SK-N-SH (cell line): Measurements from ENCODE around the gene NANOS2. TPM values are rescaled to one million over a fixed set of nuclear protein-coding genes. Genes with fewer than 3 reads are reported as not detected.

Experiments used
- CTCF ChIA-PET: fragments of 300-600, 350-600 bp; formaldehyde crosslinking; extraction: SDS; loops from one replicate; lab custom pipeline; 2021; lab: Yijun Ruan, JAX
- POLR2A ChIA-PET: fragments of 350-600 bp; sonication (Branson Sonifier 250); formaldehyde crosslinking; extraction: SDS; loops from one replicate; lab custom pipeline; 2020; ENCODE audit warnings: antibody characterized with exemption, inconsistent platforms; lab: Yijun Ruan, JAX
- DNase-seq: peaks from one replicate; pipeline ENCODE4 v3.0.0; 2012
- H2AFZ ChIP-seq: fragments of 200-600 bp; sonication (generic); 2 replicates; pipeline ENCODE4 v1.8.1; 2016; ENCODE audit warnings: antibody characterized with exemption, mild to moderate bottlenecking, low read depth
- H3F3A ChIP-seq: fragments of 200-600 bp; sonication (generic); replicated peaks from 2 replicates; pipeline ENCODE3; 2016; ENCODE audit warnings: antibody characterized with exemption, mild to moderate bottlenecking; ENCODE audit not compliant: insufficient read depth
- H3K27ac ChIP-seq, 2 experiments: fragments of 200-500 bp in 1 of 2; fragments of 200-600 bp in 1 of 2; sonication (Bioruptor generic) in 1 of 2; sonication (generic), shearing (Covaris generic) in 1 of 2; 2 replicates each; pipeline versions ENCODE4 v1.5.1 to v1.6.1; 2014 to 2016; ENCODE audit warnings: low read depth in 2 of 2, inconsistent platforms in 1 of 2, low read length in 1 of 2, mild to moderate bottlenecking in 1 of 2, mixed read lengths in 1 of 2
- H3K27me3 ChIP-seq: fragments of 200-600 bp; sonication (generic), shearing (Covaris generic); 2 replicates; pipeline ENCODE4 v1.6.1; 2016; ENCODE audit warnings: mixed run types; ENCODE audit not compliant: insufficient read depth
- H3K36me3 ChIP-seq, 2 experiments: fragments of 200-500 bp in 1 of 2; fragments of 200-600 bp in 1 of 2; sonication (Bioruptor generic) in 1 of 2; sonication (generic) in 1 of 2; replicated peaks in 1 of 2; 2 replicates each; pipeline versions ENCODE3 to v1.5.1; 2014 to 2016; ENCODE audit warnings: low read length in 1 of 2, mild to moderate bottlenecking in 1 of 2; ENCODE audit not compliant: insufficient read depth in 2 of 2, control insufficient read depth in 1 of 2
- H3K4me1 ChIP-seq, 2 experiments: fragments of 200-500 bp in 1 of 2; fragments of 200-600 bp in 1 of 2; sonication (Bioruptor generic) in 1 of 2; sonication (generic), shearing (Covaris generic) in 1 of 2; 2 replicates each; pipeline versions ENCODE4 v1.5.1 to v1.6.1; 2014 to 2016; ENCODE audit warnings: low read depth in 1 of 2, low read length in 1 of 2, mixed run types in 1 of 2; ENCODE audit not compliant: insufficient read depth in 2 of 2, control insufficient read depth in 1 of 2
- H3K4me2 ChIP-seq: fragments of 200-600 bp; sonication (generic), shearing (Covaris generic); 2 replicates; pipeline ENCODE4 v1.6.1; 2017; ENCODE audit warnings: mixed run types
- H3K4me3 ChIP-seq, 2 experiments: fragments of 200-500 bp in 1 of 2; fragments of 200-600 bp in 1 of 2; sonication (Bioruptor generic) in 1 of 2; sonication (generic), shearing (Covaris generic) in 1 of 2; 2 replicates each; pipeline versions ENCODE4 v1.5.1 to v1.8.1; 2014 to 2016; ENCODE audit warnings: low read depth in 2 of 2, inconsistent platforms in 1 of 2, low read length in 1 of 2, mild to moderate bottlenecking in 1 of 2, mixed read lengths in 1 of 2, moderate library complexity in 1 of 2
- H3K79me2 ChIP-seq: fragments of 200-600 bp; sonication (generic); 2 replicates; pipeline ENCODE4 v1.8.1; 2017; ENCODE audit warnings: mild to moderate bottlenecking; ENCODE audit not compliant: insufficient read depth
- H3K9ac ChIP-seq: fragments of 200-600 bp; sonication (generic); 2 replicates; pipeline ENCODE4 v1.6.1; 2017; ENCODE audit warnings: mixed run types
- H3K9me2 ChIP-seq: fragments of 200-600 bp; sonication (generic); 2 replicates; pipeline ENCODE4 v1.6.1; 2017; ENCODE audit warnings: mixed run types
- H3K9me3 ChIP-seq: fragments of 200-600 bp; sonication (generic); 2 replicates; pipeline ENCODE4 v1.6.1; 2017; ENCODE audit warnings: mixed run types, mild to moderate bottlenecking, moderate library complexity
- H4K20me1 ChIP-seq: fragments of 200-600 bp; sonication (generic); 2 replicates; pipeline ENCODE4 v1.6.1; 2017; ENCODE audit warnings: mild to moderate bottlenecking, mixed run types; ENCODE audit not compliant: insufficient read depth
- EP300 ChIP-seq, 2 experiments: IDR thresholded peaks; 2 replicates each; pipeline versions ENCODE4 v1.4.0 to v1.6.1; 2012; ENCODE audit warnings: borderline replicate concordance in 1 of 2, low read depth in 1 of 2, low read length in 1 of 2
- FOXM1 ChIP-seq: IDR thresholded peaks from 2 replicates; pipeline ENCODE4 v1.4.0; 2012; ENCODE audit warnings: low read depth, mild to moderate bottlenecking
- GABPA ChIP-seq: IDR thresholded peaks from 2 replicates; pipeline ENCODE4 v1.4.0; 2012; ENCODE audit warnings: low read depth, mild to moderate bottlenecking
- GATA2 ChIP-seq: sonication (generic); formaldehyde crosslinking; IDR thresholded peaks from 2 replicates; pipeline ENCODE4 v1.5.0; 2020; ENCODE audit warnings: mild to moderate bottlenecking, missing genetic modification reagents
- IRF3 ChIP-seq: fragments of 150-350 bp; IDR thresholded peaks from 2 replicates; pipeline ENCODE4 v1.6.1; 2016; ENCODE audit warnings: mild to moderate bottlenecking, low read depth, low read length
- JUND ChIP-seq: IDR thresholded peaks from 2 replicates; pipeline ENCODE4 v1.4.0; 2012
- MAX ChIP-seq: IDR thresholded peaks from 2 replicates; pipeline ENCODE4 v1.4.0; 2012; ENCODE audit warnings: low read depth
- MEF2A ChIP-seq: IDR thresholded peaks from 2 replicates; pipeline ENCODE4 v1.4.0; 2012; ENCODE audit warnings: low read depth, borderline replicate concordance
- NFIC ChIP-seq: IDR thresholded peaks from 2 replicates; pipeline ENCODE4 v1.4.0; 2012; ENCODE audit warnings: borderline replicate concordance
- RAD21 ChIP-seq: IDR thresholded peaks from 2 replicates; pipeline ENCODE4 v1.6.1; 2012; ENCODE audit warnings: mild to moderate bottlenecking, low read length
- RCOR1 ChIP-seq: fragments of 150-350 bp; IDR thresholded peaks from 2 replicates; pipeline ENCODE4 v1.6.1; 2017; ENCODE audit warnings: antibody characterized with exemption, low read length
- RFX5 ChIP-seq: IDR thresholded peaks from 2 replicates; pipeline ENCODE4 v1.6.1; 2012; ENCODE audit warnings: mild to moderate bottlenecking, improper control_type of control experiment, low read length
- RXRA ChIP-seq: IDR thresholded peaks from 2 replicates; pipeline ENCODE4 v1.4.0; 2012; ENCODE audit warnings: low read depth, mild to moderate bottlenecking, borderline replicate concordance
- SIN3A ChIP-seq: IDR thresholded peaks from 2 replicates; pipeline ENCODE4 v1.6.1; 2012; ENCODE audit warnings: low read depth, mild to moderate bottlenecking, low read length, moderate library complexity, borderline replicate concordance
- SMC3 ChIP-seq: IDR thresholded peaks from 2 replicates; pipeline ENCODE4 v1.6.1; 2012; ENCODE audit warnings: low read depth, low read length, improper control_type of control experiment
- TAF1 ChIP-seq: IDR thresholded peaks from 2 replicates; pipeline ENCODE4 v1.6.1; 2012; ENCODE audit warnings: low read depth, mild to moderate bottlenecking, low read length, moderate library complexity, borderline replicate concordance
- TEAD4 ChIP-seq: IDR thresholded peaks from 2 replicates; pipeline ENCODE4 v1.4.0; 2012; ENCODE audit warnings: mild to moderate bottlenecking, borderline replicate concordance; ENCODE audit not compliant: insufficient read depth
- USF2 ChIP-seq: fragments of 150-350 bp; IDR thresholded peaks from 2 replicates; pipeline ENCODE4 v1.6.1; 2017; ENCODE audit warnings: antibody characterized with exemption, low read length, low read depth, borderline replicate concordance
- YY1 ChIP-seq: IDR thresholded peaks from 2 replicates; pipeline ENCODE4 v1.4.0; 2012; ENCODE audit warnings: low read depth, mild to moderate bottlenecking
- ZBTB33 ChIP-seq: IDR thresholded peaks from 2 replicates; pipeline ENCODE4 v1.4.0; 2012; ENCODE audit warnings: low read depth, borderline replicate concordance
- WGBS: methylation state at CpG from one replicate; pipeline ENCODE4 v1.1.6; 2017; ENCODE audit warnings: low lambda C conversion rate; 5-methylcytosine and 5-hydroxymethylcytosine counted together
- polyA plus RNA-seq, 3 experiments: library from polyadenylated mRNA; depleted of rRNA; stranded (reverse); fragments of >200 nt; gene quantifications; 2 replicates each; pipeline ENCODE4 v1.2.3, GENCODE V29; 2012

The NANOS2 gene
- polyA plus RNA-seq, 1 of the 3 experiments (the other 2 are of a cell fraction) = not detected

GRCh38 chr19:45878043-45878794, 36.4 kb downstream of the NANOS2 start:
- POLR2A ChIA-PET = no interaction called here

GRCh38 chr19:45876411-45877197, 38.0 kb downstream of the NANOS2 start:
- no peaks in the 10 kb centered on the region for H3K9me3 ChIP-seq
- 85% methylated on average over 39 of the region's 41 CpGs for WGBS
- no peaks in the 10 kb centered on the region for H3K27me3 ChIP-seq
- POLR2A ChIA-PET = no interaction called here
- H3K4me2 ChIP-seq = no peak overlapping the region
- H3K4me1 ChIP-seq = no peaks in the 10 kb centered on the region
- DNase-seq = peak; percentile 35
- CTCF ChIA-PET = interaction anchor here (0.8 kb wide), 1 partner anchor 140 kb away, joined by 3 read pairs; no protein-coding TSS in a partner anchor
- H3K4me3 ChIP-seq = no peak overlapping the region
- no peak overlapping the region for H3K9ac ChIP-seq
- H3K79me2 ChIP-seq = no peaks in the 10 kb centered on the region
- no peaks in the 10 kb centered on the region for H3K9me2 ChIP-seq
- peaks cover 0 to 2% of the 10 kb centered on the region in 2 experiments for H3K36me3 ChIP-seq
- no peaks in the 10 kb centered on the region for H3F3A ChIP-seq
- no peak overlapping the region for H2AFZ ChIP-seq
- no peak overlapping the region for H3K27ac ChIP-seq
- H4K20me1 ChIP-seq = no peaks in the 10 kb centered on the region
- TF ChIP-seq RFX5 (no peak), NFIC (no peak), ZBTB33 (no peak), IRF3 (no peak), MAX (no peak), RCOR1 (no peak), GABPA (no peak), RXRA (no peak), SMC3 (no peak), RAD21 (no peak), YY1 (no peak)

More at GRCh38 chr19:45878043-45878794, 36.4 kb downstream of the NANOS2 start:
- H2AFZ ChIP-seq = no peak overlapping the region
- peaks cover 0 to 14% of the 10 kb centered on the region in 2 experiments for H3K36me3 ChIP-seq
- H3K27ac ChIP-seq = no peak overlapping the region
- peaks cover 6% of the 10 kb centered on the region; the same call in 1 of the 2 replicates for H3K79me2 ChIP-seq
- DNase-seq = no peak
- H3K4me1 ChIP-seq = peaks cover 3 to 16% of the 10 kb centered on the region in 2 experiments; a peak in 1 of 4 replicates
- no peak for TF ChIP-seq JUND
- no peak for TF ChIP-seq FOXM1
- TF ChIP-seq USF2 = no peak
- no peak for TF ChIP-seq IRF3
- TF ChIP-seq GATA2 = no peak
- TF ChIP-seq TAF1 = no peak
- no peak for TF ChIP-seq SMC3
- TF ChIP-seq TEAD4 = no peak
- no peak for TF ChIP-seq EP300 (IDR thresholded peaks at IDR 0.05; ENCODE audit: borderline replicate concordance in 1 of 2, low read depth in 1 of 2, low read length in 1 of 2)
- no peak for TF ChIP-seq SIN3A
- no peak for TF ChIP-seq GABPA
- TF ChIP-seq MEF2A = no peak
- TF ChIP-seq, all 33 proteins: peak for 0
- CTCF ChIA-PET = interaction anchor here (8.7 to 9.9 kb wide), 2 partner anchors 10 to 62 kb away, joined by 121 to 130 read pairs; partner anchors contain the start of genes FOXA3, RSPH6A and SYMPK
- H3K27me3 ChIP-seq = no peaks in the 10 kb centered on the region
- H3F3A ChIP-seq = peaks cover 3% of the 10 kb centered on the region
- H4K20me1 ChIP-seq = peaks cover 15% of the 10 kb centered on the region
- H3K9ac ChIP-seq = no peak overlapping the region
- H3K4me2 ChIP-seq = no peak overlapping the region
- H3K9me2 ChIP-seq = no peaks in the 10 kb centered on the region
- H3K9me3 ChIP-seq = no peaks in the 10 kb centered on the region
- H3K4me3 ChIP-seq = no peak overlapping the region
- 73% methylated on average over 10 of the region's 11 CpGs for WGBS
